Left renal cortex interstitium (tissue), 4 donors: ENCODE measurements around the gene CACNA2D4. TPM values are rescaled to one million over a fixed set of nuclear protein-coding genes. Genes with fewer than 3 reads are reported as not detected.

Experiments used
- DNase-seq, 4 donors: peaks; one replicate each; pipeline ENCODE4 v3.0.0-alpha.2; 2013; ENCODE audit warnings: low read depth in 4 of 4, low spot score in 2 of 4, missing footprints in 1 of 4
- polyA plus RNA-seq, 4 donors: library from polyadenylated mRNA; unstranded; fragments of 120-200 nt; gene quantifications; one replicate each; pipeline ENCODE4 v1.2.1, GENCODE V29; 2013; ENCODE audit not compliant: insufficient read length in 4 of 4

CACNA2D4 gene
- polyA plus RNA-seq, 4 donors = 1.7 to 2.6 (median 2.5) TPM

DNA sequence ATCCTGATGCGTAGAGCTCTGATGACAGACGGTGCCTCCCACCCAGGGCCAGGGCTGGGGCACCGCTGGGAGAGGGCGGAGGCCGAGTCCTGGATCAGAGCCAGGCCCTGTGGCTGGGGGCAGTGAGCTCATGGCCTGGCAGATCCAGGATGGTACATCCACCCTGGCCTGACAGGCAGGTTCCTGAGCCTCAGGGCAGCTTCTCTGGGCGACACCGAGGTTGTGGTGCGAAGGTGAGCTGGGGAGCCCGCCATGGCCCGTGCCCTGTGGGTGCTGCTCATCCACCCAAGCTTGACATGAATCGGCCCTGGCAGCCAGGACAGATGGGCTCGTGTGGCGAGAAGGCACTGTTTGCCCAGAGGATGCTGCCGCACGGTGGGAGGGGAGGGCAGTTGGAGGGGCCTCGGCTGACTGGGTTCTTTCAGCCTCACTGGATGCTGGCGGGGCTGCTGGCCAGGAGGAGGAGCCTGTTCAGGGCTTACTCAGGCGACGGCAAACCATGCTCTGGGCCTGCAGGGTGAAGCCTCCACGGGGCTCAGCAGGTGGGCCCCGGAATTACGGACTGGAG is 81.5 kb downstream of the CACNA2D4 start:
- DNase-seq = no peak

DNA sequence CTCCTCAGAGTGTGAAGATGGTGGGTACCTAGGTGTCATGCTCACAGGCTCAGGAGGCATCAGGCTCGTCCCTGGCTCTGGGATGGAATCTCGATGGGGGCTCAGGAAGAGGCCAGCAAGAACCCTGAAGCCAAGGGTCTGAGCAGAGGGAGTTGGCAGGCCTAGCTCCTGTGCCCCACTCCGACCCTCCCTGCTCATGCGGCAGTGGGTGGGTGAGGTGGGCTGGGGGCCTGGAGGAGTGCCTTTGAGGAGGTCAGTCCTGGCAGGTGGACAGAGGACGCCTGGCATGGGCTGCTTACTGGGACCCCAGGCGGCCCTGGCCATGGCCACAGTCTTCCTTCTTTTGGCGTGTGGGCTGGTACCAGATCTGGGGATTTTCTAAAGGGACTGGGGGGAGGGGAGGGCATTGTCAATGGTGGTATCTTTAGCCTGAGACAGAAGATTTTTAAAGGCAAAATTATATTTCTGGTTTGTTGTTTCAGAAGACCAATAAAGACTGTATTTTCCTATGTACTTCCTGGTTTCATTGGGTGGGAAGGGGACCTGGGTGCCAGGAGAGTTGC is 82.1 kb downstream of the CACNA2D4 start:
- no peak for DNase-seq

DNA sequence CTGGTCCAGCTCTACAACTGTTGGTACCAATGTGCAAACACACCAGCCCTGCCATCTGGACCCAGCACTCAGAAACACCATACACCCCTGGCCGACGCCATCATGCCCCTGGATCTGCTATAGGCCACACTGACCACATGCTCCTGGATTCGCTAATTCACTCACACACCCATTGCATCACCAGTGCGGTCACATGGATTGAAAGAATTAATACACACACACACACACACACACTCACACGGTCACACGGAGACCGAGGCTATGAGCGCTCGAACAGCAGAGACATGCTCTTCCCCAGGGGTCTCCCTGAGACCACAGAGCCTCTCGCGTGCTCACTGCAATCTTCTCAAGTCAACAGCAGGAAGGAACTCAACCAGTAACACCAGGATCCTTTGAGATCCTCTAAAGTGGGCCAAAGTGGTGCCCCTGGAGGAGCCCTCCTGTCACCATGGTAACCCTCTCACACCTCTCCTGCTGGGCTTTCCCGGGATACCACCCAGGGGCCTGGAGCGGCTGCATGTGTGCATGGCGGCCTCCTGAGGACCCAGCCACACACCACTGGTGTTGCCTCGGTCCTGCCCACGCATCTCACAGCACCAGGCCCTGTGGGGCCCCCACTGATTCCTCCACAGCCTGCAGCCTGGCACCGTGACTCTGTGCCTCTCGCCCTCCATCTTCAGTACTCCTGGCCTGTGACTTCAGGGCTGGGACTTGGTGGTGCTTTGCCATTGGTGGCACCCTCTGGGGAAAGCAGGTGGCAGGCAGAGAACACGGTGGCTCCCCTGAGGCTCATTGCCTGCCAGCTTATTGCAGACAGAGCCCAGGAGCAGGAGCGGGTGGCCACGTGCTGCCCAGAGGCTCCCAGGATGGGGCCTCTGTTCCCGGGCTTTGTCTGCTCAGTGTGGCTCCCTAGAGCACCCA is 83.0 kb downstream of the CACNA2D4 start:
- no peak for DNase-seq

DNA sequence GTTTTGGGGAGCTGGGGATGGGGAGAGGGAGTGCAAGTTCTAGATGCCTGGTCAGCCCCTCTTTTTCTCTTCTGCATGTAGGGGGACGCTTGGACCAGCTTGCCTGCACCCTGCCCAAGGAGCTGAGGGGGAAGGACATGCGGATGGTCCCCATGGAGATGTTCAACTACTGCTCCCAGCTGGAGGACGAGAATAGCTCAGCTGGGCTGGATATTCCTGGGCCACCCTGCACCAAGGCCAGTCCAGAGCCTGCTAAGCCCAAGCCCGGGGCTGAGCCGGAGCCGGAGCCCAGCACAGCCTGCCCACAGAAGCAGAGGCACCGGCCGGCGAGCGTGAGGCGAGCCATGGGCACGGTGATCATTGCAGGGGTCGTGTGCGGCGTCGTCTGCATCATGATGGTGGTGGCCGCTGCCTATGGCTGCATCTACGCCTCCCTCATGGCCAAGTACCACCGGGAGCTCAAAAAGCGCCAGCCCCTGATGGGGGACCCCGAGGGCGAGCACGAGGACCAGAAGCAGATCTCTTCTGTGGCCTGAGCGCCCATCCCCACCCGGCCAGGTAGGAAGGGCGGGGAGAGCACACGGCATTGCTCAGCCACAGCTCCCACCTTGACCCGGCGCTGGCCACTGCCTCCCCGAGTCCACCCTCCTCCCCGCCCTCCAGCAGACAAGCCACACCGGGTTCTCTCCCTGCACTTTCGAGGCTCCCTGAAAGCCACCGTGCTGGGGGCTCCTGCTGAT is 84.1 kb downstream of the CACNA2D4 start:
- no peak for DNase-seq

DNA sequence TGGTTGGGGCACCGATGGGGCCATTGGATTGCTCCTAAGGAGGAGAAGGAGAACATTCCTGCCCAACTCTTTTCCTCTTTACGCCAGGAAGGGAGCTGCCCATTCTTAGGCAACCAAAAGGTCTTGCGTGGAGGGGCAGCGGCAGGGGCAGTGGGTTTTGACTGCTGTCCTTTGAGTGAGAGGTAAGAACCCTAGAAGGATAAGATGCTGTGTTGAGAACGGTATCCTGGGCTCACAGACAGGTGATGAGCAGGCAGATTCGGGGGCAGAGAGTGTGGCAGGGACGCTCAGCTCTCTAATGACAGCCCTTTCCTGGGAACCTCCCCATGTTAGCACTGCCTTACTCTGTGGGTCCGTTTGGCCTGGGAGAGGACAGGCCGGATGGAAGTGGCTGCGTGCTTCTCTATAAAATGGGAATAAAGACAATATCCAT is 84.8 kb downstream of the CACNA2D4 start:
- no peak for DNase-seq

DNA sequence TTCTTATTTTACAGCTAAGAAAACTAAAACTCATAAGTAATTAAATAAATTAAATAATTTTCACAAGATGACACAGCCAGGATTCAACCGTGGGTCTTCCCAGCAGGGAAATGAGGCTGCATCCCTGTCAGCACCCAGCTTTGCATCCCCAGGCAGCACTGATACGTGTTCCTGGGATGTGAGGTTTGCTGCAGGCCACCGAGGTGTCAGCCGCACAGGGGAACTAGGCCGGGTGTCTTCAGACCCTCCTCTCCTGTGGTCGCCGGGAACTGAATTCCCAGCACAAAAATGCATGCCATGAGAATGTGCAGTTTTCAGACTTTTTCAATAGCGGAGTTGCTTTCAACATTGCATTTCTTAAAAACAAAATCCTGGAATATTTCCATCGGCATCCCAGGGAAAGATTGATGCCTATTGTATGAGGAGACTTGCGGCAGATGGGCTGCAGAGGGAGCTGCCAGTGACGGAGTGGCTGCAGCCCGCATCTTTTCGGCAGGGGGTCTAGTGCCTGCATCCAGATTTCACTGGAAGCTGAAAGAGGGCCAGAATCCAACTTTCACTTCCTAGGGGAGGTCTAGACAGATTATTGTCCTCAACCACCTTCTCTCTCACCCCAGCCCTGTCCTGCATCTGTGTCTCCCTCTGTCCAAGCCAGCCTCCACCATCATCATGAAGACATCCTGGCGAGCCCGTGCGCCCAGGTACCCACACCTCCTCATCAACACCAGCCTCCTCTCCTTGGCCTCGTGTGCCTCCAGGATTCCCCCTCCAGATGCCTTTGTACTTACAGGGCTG is 85.5 kb downstream of the CACNA2D4 start:
- DNase-seq = no peak

DNA sequence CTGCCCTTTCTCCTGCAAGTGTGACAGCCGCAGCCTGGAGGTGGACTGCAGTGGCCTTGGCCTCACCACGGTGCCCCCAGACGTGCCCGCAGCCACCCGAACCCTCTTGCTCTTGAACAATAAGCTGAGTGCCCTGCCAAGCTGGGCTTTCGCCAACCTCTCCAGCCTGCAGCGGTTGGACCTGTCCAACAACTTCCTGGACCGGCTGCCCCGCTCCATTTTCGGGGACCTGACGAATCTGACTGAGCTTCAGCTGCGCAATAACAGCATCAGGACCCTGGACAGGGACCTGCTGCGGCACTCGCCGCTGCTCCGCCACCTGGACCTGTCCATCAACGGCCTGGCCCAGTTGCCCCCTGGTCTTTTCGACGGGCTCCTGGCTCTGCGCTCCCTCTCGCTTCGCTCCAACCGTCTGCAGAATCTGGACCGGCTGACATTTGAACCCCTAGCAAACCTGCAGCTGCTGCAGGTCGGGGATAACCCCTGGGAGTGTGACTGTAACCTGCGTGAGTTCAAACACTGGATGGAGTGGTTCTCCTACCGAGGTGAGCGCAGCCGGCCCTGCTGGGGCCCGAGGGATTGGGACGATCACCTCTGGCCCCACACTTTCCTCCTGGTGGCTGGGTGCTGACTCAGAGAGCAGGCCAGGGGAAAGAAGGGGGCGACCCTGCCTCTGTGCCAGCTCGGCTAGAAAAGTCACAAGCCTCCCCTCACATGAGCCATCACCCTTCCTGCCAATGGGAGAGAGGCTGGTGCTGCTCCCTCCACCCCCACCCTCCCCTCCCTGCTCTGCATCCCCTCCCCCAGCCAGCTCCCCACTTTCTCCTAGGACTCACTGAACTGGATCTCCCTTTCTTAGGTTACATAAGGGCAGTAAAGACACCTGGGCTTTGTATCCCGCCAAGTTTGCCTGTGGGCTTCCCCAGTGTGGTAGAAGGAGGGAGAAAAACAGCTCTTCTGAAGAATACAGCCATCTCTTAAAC is 87.2 kb downstream of the CACNA2D4 start:
- DNase-seq = peak; percentile 52 to 84 (median 75)

DNA sequence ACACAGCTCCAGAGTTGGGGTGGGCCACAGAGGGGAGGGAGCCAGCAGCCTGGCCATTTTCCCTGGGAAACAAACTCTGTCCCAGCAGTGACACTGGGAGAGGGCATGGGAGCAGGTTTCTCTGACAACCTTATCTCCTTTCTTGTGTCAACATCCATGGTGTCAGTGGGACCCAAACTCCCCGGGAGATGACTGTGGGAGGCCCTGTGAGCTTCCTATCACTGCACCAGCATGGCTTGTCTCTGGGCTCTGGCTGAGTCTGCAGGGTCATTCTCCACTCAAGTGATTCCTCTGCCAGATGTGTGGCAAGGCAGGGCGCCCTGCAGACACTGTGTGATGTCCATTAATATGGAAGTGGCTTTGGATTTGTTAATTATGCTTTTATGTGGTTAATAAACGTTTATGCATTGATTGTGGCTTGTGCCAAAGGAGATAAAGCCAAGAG is 88.0 kb downstream of the CACNA2D4 start:
- no peak for DNase-seq

DNA sequence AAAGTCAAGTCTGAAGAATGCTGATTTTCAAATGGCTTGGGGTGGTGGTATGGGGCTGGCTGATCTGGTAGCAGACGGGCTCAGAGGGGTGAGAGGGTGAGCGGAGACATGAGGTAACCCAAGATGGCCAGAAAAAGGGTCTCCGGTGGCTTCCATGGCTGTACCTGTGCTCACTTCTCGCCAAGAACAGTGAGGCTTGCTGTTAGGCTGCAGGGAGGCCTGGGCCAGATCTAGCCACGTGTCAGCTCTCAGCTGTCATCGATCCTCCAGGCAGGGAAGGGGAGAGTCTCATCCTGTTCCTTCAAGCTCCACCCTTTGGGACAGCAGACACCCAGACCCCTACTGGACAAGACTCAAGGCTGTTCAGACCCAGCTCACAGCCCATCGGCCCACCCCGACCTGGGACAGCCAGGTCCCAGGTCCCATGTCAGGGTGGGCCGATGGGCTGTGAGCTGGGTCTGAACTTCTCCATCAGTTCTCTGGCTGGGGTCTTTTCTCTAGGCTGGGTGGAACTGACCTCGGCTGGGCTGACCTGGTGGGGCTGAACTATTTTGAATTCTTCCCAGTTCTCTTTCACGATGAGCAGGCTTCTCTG is 89.0 kb downstream of the CACNA2D4 start:
- DNase-seq = no peak

DNA sequence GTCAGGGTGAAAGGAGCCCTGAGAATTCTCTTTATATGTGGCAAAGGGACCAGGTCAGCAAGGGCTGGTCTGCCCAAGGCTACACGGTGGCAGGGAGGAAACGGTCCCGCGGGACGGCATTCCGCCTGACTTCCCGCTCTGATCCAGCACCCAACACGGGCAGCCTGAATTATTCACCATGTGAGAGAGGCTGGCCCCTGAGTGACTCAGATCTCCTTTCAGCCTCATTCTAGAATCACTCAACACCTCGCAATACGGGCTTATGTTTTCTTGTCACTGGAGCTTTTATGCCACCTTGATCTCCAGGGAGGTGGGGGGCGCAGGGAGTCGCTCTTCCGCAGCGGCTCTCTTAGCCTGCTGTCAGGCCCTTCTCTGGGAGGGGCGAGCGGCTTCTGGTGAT is 89.6 kb downstream of the CACNA2D4 start:
- no peak for DNase-seq

DNA sequence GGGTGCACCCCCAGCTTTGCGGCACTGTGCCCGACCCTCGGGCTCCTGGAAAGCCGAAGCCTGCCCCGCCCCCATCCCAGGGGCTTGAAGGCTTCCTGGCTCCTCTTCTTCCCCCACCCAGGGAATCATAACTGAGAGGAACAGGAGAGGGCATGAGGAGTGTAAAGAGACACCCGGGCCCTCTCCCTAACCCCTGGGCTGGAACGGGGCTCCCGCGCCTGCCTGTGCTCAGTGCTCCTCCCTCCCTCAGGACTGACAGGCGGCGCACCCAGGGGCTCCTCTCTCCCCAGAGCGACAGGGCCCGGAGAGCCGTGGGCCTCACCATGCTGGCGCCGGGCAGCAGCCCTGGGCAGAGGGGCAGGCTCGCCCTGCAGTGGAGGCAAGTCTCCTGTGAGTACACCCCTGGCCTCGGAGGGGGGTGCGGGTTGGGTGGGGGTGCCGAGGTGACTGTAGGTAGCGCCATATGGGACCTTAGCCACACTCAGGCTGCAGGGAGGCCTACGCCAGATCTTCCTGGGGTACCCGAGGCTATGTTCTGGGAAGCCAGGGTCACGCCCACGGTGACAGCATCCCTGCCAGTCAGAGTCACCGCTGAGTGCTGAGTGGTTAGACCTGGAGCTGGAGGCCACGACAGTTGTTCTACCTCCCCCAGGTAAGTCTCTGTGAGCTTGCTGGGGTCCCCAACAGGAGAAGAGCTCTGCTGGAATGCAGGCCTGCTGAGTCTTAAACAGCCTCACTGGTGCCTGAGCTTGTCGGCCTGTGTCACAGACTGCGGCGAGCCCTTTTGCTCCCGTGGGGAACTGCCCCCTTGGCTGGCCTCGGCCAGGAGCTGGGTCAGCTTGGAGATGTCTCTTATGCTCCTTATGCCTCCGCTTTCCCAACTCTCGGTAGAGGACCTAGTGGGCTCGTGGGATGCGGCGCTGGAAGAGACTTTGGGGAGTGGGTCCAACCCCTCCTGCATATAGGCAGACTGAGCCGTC is 90.3 kb downstream of the CACNA2D4 start:
- no peak for DNase-seq

DNA sequence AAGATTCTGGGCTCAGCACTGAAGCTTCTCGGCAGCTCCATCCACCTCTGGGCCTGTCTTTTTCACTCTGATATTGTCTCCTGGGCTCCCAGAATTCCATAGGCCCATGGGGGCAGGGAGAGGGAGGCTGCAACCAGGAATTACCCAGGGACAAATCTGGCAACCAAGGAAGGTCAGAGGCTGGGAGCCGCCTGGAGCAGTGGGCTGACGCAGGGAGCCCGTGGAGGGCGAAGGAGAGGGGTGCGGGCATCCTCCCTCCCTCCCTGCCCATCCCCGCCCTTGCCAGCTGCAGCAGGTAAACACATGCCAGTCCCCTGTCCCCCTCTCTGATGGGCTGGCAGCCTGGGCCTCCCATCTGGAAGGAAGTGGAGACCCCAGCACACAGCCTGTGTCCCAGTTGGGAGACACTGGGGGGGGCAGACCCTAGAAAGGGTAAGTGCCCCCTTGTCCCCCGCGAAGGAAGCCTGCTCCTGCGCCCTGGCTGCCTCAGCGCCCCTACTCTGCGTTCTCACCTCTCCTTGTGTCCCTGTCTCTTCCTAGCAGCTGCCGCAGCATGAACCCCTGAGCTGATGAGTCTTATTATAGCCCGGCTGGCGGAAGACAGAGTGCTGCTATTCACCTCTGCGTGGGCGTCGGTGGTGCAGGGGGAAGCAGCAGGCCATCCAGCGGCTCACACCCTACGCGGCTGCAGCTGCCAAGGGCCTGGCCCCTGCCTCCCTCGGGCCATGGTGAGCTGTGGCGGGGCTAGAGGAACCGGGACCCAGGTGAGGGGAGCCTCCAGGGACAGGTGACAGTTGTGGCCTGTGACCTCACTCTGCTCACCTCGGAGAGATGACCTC is 91.4 kb downstream of the CACNA2D4 start:
- DNase-seq = no peak

DNA sequence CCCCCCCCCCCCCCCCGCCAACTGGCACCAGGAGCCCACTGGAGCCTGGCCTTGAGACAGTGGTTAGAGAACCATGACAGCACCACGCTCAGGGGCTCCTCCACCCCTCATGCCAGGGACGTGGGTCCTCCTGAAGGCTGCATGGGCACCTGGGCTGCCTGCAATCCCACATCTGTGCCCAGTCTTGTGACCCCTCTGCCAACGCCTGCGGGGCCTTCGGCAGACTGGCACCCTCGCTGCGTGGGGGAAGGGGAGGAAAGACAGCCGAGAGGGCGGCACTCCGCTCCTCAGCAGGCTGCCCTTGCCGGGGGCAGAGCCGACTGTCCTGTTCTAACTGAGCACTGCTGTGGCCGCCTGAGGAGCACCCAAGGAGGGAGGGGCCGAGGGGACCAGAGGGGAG is 92.1 kb downstream of the CACNA2D4 start:
- no peak for DNase-seq

DNA sequence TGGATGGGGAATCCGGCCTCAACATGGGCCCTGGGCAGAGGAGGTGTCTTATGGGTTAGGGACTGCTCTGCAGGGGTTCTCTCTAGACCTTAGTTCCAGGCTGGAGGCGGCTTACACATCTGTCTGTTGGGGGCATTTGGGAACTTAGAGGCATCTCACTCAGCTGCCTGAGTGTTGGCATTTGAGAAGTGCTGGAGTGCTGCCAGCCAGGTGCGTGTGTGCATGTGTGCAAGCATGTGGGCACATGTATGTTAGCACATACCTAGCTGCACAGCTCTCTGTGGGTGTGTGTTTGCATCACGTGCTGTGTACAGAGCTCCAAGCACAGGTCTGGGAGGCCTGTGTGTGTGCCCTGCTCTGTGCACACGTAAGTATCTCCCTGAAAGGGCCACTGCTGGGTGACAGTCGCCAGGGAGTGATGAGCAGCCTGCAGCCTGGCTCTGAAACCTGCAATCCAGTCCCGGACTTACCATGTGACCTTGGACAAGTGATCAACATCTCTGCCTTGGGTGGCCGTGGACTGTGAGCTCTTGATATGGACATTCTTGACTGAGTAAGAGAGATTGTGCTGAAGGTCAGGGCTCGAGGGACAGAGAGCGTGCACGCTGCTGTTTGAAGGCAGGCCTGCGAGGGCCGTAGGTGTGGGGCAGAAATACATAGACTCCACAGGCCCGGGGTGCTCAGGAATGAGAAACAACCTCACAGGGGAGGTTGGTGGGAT is 92.9 kb downstream of the CACNA2D4 start:
- DNase-seq = no peak

DNA sequence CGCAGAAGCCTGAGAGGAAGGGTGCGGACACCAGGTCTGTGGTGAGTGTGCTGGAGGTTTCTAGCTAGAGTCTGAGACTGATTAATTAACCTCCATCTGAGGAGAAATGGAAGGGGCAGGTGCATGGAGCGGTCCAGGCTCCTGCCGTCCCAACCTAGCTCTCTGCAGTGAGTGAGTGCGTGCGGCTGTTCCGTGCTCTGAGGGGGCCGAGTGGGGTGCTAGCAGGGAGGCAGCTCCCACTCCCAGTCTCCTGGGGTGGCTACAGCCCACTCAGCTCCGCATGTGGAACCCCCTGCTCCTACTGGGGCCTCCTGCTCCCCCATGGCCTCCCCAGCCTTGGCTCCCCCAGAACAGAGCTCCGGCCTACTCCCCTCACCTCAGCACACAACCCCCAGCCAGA is 95.2 kb downstream of the CACNA2D4 start:
- DNase-seq = no peak

DNA sequence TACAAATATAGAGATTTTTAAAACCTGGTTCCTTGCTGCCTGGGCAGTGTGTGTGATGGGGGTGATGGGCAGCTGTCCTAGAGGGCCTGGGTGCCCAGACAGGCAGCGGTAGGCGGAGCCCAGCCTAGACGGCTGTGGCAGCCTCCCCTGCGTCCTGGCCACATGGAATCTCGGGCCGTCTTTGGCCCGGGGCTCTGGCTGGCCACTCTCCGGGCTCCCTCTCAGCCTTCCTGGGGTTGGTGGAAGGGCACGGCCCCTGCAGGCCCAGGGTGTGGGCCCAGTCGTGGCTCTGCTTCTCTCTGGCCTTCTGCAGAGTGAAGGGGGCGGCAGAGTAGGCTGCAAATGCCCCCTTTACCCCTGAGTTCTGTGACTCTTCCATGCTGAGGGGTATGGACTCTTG is 95.8 kb downstream of the CACNA2D4 start:
- DNase-seq = no peak
